Activated naive CD4-positive, alpha-beta T cell (primary cell): ENCODE results near the gene EPS8L3.
"Not testable (repeated sequence)": the region's sequence is repeated elsewhere in the genome, so short reads cannot be mapped to it uniquely, and the experiment has no call there.

Experiments
- DNase-seq, 4 experiments: peaks; one replicate each; lab custom pipeline; 2025; lab: John Stamatoyannopoulos, UW

The EPS8L3 gene

GRCh38 chr1:109711593-109712320 is 52.0 kb downstream of the EPS8L3 start, which contains the start of gene GSTM5:
Gene GSTM5 (plus strand): TSS chr1:109712251. CDS start chr1:109712313, 62 bp downstream.
- not testable (repeated sequence) for DNase-seq

GRCh38 chr1:109709822-109710221 is 53.9 kb downstream of the EPS8L3 start:
- not testable (repeated sequence) for DNase-seq

GRCh38 chr1:109708949-109709348 is 54.8 kb downstream of the EPS8L3 start:
- not testable (repeated sequence) for DNase-seq

- DNase-seq: no peak
These were observed 58.3 kb downstream of the EPS8L3 start for GRCh38 chr1:109705411-109705810.

- no peak for DNase-seq
These were observed 59.5 kb downstream of the EPS8L3 start for GRCh38 chr1:109704173-109704572.

- DNase-seq: not testable (repeated sequence)
These were observed 60.8 kb downstream of the EPS8L3 start for GRCh38 chr1:109702940-109703339.
